ENCODE results near the gene C1orf35. TPM values are rescaled to one million over a fixed set of nuclear protein-coding genes. Genes with fewer than 3 reads are reported as not detected.
A peak's percentile ranks its signal among the peaks of the same experiment; 100 is the strongest.

Gene C1orf35
- total and polyA plus RNA-seq, 2 of the 4 experiments (the other 2 are of a cell fraction): 4.3 to 13.0 TPM

GRCh38 chr1:228089519-228090380, 13.4 kb downstream of the C1orf35 start:
- H4K5ac ChIP-seq (ENCODE audit: low read depth, low read length): no peak overlapping the region
- peak overlapping the region; percentile 10 for H2AK9ac ChIP-seq (replicated peaks; ENCODE audit: low read depth, low read length, poor library complexity)
- no peak overlapping the region for H3K18ac ChIP-seq (ENCODE audit: low read depth, low read length)
- ChIA-PET CTCF (interaction anchor here (0.7 kb wide), 1 partner anchor 57 kb away, joined by 3 read pairs; no protein-coding TSS in a partner anchor), POLR2A (ENCODE audit: unreplicated experiment) (no interaction called here)
- peaks cover 38% of the 10 kb centered on the region for H3K4me1 ChIP-seq (ENCODE audit: control insufficient read depth, insufficient read depth, low read length)
- no peak overlapping the region; the same call in 1 of the 2 replicates for H3K4me2 ChIP-seq (ENCODE audit: low read depth, low read length)
- no peak overlapping the region for H3K14ac ChIP-seq (replicated peaks; ENCODE audit: low read depth, low read length)
- DNase-seq: no peak
- no peak overlapping the region for H3K23ac ChIP-seq (ENCODE audit: low read depth, low read length)
- peaks cover 48% of the 10 kb centered on the region for H3K9me1 ChIP-seq (ENCODE audit: insufficient read depth, low read length)
- peaks cover 100% of the 10 kb centered on the region for H4K20me1 ChIP-seq (ENCODE audit: insufficient read depth, low read length)
- no peak overlapping the region for H4K91ac ChIP-seq (ENCODE audit: insufficient read depth, low read depth, low read length)
- no peak overlapping the region for H2AFZ ChIP-seq (replicated peaks; ENCODE audit: low read length, poor library complexity)
- H2BK20ac ChIP-seq (ENCODE audit: low read depth, low read length): no peak overlapping the region
- H4K8ac ChIP-seq (ENCODE audit: low read depth in 2 of 2, low read length in 2 of 2): no peak overlapping the region
- TF ChIP-seq MAZ (IDR thresholded peaks at IDR 0.05; ENCODE audit: borderline replicate concordance, low read depth, low read length) (no peak), MAFK (IDR thresholded peaks at IDR 0.05; ENCODE audit: low read depth, low read length) (no peak), RCOR1 (IDR thresholded peaks at IDR 0.05; ENCODE audit: insufficient replicate concordance, low read length) (no peak), USF2 (IDR thresholded peaks at IDR 0.05; ENCODE audit: low read depth, low read length) (no peak), BHLHE40 (IDR thresholded peaks at IDR 0.05; ENCODE audit: low read depth, low read length) (no peak), NFE2L2 (IDR thresholded peaks at IDR 0.05; ENCODE audit: low read depth, low read length) (no peak), POLR2A (IDR thresholded peaks at IDR 0.05; ENCODE audit: low read depth, low read length) (no peak), CEBPB (IDR thresholded peaks at IDR 0.05; ENCODE audit: low read depth, low read length) (no peak), CHD1 (IDR thresholded peaks at IDR 0.05; ENCODE audit: low read depth, low read length) (no peak)
- BruUV-seq (replicated peaks): no TSS peak
- H3K4ac ChIP-seq (ENCODE audit: low read depth, low read length): no peak overlapping the region
- intact Hi-C loops (cut with micrococcal nuclease) (loop anchor here (10.0 kb wide), 1 partner anchor 605 kb away; no protein-coding TSS in a partner anchor), dilution Hi-C loops (cut with HindIII; ENCODE audit: low sequenced_read_pairs, unreplicated experiment) (no loop called here), in situ Hi-C loops (cut with MboI; ENCODE audit: low sequenced_read_pairs) (loop anchor here (10.0 kb wide), 1 partner anchor 325 kb away; no protein-coding TSS in a partner anchor)
- H3K27ac ChIP-seq (ENCODE audit: insufficient read depth, low read length): no peak overlapping the region
- H3K27me3 ChIP-seq (ENCODE audit: control insufficient read depth, insufficient read depth, low read length): no peaks in the 10 kb centered on the region
- no peak overlapping the region for H3K9ac ChIP-seq (ENCODE audit: low read depth, low read length)
- H3K4me3 ChIP-seq (ENCODE audit: insufficient read depth, low read depth, low read length): no peak overlapping the region
- H3K36me3 ChIP-seq (ENCODE audit: control insufficient read depth, insufficient read depth, low read length): peaks cover 25% of the 10 kb centered on the region
- peaks cover 8% of the 10 kb centered on the region; the same call in 1 of the 2 replicates for H3K9me3 ChIP-seq (ENCODE audit: control insufficient read depth, insufficient read depth, low read length)
- H3K56ac ChIP-seq (ENCODE audit: extremely low read depth, insufficient read depth, low read length): no peak overlapping the region
- H2BK15ac ChIP-seq (ENCODE audit: low read depth, low read length): no peak overlapping the region
- no peak overlapping the region for H2AK5ac ChIP-seq (ENCODE audit: low read depth, low read length)
- WGBS, 2 experiments (ENCODE audit: extremely low coverage in 2 of 2, insufficient read length in 1 of 2): 98% methylated on average over 5 of the region's 12 CpGs; no CpG with 5 or more reads in 1 of the 2 experiments
- H2BK5ac ChIP-seq (ENCODE audit: low read depth, low read length, poor library complexity, severe bottlenecking): no peak overlapping the region
- no peak overlapping the region for H2BK120ac ChIP-seq (ENCODE audit: low read depth, low read length)
- no peak for ATAC-seq (ENCODE audit: low read depth)
- peaks cover 0 to 51% of the 10 kb centered on the region in 2 experiments; a peak in 1 of 4 replicates for H3K79me1 ChIP-seq (ENCODE audit: low read depth in 1 of 2, low read length in 2 of 2)

Measured in IMR-90 (cell line).